Epithelial cell of alveolus of lung (primary cell): ENCODE measurements around the gene DHX9. TPM values are rescaled to one million over a fixed set of nuclear protein-coding genes. Genes with fewer than 3 reads are reported as not detected.

Experiments
- total RNA-seq: library from RNA; depleted of rRNA; stranded (reverse); fragments of >200 nt; gene quantifications from 2 replicates; pipeline ENCODE4 v1.2.1, GENCODE V29; 2015

Gene DHX9
- total RNA-seq: 73.1 and 98.9 TPM in 2 replicates

DNA sequence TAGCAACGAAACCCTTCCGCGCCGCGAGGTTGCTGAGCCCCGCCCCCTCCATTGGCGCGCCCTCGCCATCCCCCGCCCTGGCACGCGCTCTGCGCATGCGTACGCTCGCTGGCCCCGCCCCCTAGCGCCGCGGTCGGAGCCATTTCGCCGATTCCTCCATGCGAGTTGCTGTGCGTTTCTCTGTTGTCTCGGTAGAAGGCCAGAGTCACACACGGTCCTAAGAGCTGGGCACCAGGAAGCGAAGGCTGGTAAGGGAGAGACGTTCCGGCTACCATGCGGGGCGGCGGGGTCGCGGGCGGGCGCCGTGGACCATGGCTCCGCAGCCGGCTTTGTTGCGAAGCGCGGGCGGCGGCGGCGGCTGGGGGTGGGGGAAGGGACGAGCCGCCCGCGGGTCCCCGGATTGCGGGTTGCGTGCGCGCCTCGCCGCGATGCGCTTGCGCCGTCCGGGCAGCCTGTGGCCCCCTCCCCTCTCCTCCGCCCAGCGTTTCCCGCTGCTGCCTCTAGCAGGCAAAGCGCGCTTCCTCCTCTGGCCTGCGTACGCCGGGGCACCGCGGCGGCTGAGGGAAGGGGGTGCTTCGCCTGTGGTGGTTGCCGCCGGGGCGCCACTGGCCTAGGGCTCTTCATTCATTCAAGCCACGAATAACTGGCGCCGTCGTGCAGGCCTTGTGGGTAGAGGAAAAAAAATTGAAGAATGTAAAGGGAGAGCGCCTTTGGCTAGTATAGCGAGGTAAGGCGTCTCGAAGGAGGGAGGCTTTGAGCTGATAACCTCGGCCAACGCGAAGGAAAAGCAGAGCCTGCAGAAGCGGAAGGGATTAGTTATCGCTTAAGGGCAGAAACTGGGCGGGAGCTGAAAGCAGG is at the start of gene DHX9:
DHX9 (plus strand) TSS at position 139 of the 858 bp plus-strand sequence. CDS start 3,220 bp downstream, outside the sequence.

Other genes starting within 250 kb of the DHX9 start
- gene RGS16, start 235.0 kb upstream of the DHX9 start, total RNA-seq: 0.39 and 0.40 TPM in 2 replicates
- gene RGS8, start 154.8 kb upstream of the DHX9 start, total RNA-seq: not detected in 2 replicates
- gene NPL, start 49.6 kb upstream of the DHX9 start, total RNA-seq: 0.24 and 0.52 TPM in 2 replicates
- 0.26 TPM in 1 of 2 replicates, not detected in the other for gene SHCBP1L, start 113.8 kb downstream of the DHX9 start, total RNA-seq
- gene LAMC1, start 184.1 kb downstream of the DHX9 start, total RNA-seq: 295 and 300 TPM in 2 replicates